Inferior parietal cortex (tissue), 1 donor: Measurements from ENCODE around the gene KAT2A.
A peak's percentile ranks its signal among the peaks of the same experiment; 100 is the strongest.
"Not testable (repeated sequence)": the region's sequence is repeated elsewhere in the genome, so short reads cannot be mapped to it uniquely, and the experiment has no call there.

ENCODE experiments used
- DNase-seq: peaks from one replicate; pipeline ENCODE4 v3.0.0-alpha.2; 2016; ENCODE audit errors: extremely low spot score

KAT2A gene

DNA sequence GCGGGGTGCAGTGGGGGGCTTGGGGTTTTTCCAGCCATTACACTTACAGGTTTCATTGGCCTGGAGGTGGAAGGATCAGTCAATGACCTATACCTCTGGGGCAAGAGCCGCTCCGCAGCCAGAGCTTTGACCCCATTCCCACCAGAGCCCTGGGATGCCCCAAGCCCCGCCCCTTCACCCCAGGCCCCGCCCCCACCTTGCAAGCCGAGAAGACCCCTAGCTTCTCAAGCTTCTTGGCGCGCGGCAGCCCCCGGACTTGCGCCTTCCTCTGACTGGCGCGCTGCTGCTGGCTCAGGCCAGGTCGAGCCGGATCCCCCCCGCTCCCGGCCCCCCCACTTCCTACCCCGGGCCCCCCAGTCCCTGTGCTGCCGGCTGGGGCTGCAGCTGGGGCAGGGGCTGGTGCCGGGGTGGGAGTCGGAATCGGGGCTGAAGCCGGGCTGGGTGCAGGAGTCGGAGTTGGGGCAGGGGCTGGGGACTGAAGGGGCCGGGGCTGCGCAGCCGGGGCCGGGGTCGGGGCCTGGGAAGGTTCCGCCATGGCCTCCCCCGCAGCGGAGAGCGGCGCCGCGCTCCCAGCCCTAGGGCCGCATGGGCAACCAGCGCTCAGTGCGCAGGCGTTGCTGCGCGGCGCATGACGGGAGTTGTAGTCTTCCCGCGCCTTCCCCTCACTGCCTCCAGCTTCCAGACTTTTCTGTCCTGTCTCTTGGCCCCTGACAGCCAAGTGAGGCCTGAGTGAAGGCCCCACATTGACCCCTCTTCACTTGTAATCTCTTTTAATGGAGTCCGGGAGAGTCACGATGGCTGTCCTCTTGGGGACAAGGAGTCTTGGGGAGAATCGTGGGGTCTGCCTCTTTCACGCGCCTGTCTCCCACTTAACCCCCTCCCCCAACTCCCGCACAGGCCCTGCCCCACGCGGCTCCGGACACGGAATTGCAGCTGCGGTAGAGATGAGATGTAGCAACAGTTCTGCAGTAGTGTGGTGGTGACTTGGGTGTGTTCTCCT lies at the start of gene KAT2A:
Gene KAT2A (minus strand): TSS at position 598 of the 1,000 bp plus-strand sequence. CDS start 63 bp downstream, at position 535.
- DNase-seq = peak; percentile 93

DNA sequence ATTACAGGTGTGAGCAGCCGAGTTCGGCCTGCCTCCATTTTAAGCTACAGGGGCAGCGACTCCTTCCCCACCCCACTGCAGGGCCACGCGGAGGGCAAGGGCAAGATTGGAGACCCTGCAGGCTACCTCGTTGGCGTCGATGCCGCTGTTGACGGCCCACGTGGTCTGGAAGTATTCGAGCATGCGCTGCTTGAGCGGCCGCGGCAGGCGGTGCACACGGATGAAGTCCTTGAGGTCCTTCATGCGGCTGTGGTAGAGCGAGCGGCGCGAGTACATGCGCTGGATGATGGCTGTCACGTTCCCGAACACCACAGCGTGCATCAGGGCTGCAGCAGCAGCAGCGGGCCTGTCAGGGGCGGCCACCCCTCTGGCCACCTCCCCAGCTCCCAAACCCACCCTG lies 48.2 kb upstream of the KAT2A start:
- no peak for DNase-seq

- no peak for DNase-seq
Observed at GRCh38 chr17:42167807-42168206, 46.6 kb upstream of the KAT2A start.

GRCh38 chr17:42166196-42166763 lies 45.1 kb upstream of the KAT2A start:
- DNase-seq = no peak

DNA sequence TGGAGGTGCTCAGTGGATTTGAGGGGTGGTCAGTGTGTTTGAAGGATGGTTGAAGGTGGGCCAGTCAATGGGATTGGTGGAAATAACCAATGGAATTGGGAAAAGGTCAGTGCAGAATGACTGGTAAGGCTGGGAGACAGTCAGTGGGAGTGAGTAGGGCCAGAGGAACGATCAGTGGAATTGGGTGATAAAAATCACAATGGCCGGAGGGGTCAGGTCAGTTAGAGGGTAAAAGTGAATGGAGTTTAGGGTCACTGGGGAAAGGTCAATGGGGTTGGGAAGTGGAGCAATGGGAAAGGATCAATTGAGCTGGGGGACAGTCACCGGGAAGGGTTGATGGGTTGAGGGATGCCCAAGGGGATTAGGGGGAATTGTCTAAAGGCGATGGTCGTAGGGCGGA lies 44.6 kb upstream of the KAT2A start:
- DNase-seq = no peak

DNA sequence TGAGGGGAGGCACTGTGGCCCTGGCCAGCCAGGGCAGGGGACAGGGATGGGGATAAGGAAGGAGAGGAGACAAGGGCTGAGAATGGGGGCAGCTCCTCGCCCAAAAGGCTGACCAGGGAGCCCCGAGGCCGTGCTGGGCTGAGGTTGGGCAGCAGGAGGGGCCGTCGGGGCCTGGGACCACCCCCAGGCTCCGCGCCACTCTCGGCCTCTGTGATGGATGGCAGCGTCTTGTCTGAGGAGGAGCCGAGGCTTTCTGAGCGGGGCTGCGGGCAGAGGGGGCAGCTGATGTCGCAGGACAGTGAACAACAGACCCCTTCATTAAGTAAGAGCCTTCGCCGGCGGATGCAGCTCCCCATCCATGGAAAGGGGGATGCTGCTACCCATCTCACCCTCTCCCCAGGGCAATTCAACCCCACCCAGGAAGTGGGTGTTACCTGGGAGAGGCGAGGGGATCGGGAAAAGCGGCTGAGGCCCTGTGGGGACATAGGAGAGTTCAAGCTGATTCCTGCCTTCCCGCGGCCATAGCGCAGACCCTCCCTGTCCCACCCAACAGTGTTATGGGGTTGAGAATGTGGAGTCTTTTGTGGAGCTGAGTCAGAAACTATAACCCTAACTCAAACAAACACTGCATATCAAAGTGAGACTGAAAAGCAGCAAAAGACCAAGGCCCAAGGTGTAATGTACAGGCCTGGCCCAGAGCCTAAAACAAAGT lies 42.7 kb upstream of the KAT2A start:
- DNase-seq = no peak

DNA sequence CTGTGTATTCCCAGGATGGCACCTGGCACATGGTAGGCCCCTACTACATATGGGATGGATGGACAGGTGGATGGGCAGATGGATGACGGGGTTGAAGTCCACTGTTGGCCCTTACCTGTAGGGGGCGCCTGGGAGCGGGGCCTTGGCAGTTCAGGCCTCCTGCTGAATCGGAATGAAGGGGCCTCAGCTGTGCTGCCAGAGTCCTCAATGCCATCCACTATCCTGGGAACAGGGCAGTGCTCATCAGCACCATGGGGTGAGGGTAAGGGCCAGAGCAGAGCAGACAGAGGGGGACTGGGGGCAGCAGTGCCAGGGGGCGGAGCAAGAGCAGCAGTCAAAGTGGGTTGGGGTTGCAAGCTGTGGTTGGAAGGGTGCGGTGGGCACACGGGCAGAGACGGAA lies 41.9 kb upstream of the KAT2A start:
- DNase-seq = no peak

DNA sequence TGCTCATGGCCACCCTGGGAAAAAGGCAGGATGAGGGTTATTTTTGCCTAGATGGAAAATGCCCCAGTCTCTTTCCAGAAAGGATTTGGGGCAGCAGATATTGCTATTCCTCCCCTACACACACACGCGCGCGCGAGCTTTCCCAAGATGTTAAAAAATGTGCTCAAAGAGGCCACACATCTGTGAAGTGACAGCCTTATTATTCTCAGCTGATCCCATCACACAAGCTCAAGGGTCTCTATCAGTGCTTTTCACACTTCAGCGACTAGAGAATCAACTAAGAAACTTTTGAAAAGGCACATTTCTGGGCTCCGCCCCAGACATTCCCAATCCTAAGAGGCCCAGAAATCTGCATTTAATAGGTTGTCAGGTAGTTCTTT lies 39.4 kb upstream of the KAT2A start:
- DNase-seq = no peak

GRCh38 chr17:42159796-42160530 lies 38.8 kb upstream of the KAT2A start:
- DNase-seq = no peak

- DNase-seq = no peak
Observed at GRCh38 chr17:42155614-42156045, 34.5 kb upstream of the KAT2A start.

- DNase-seq = no peak
Observed at GRCh38 chr17:42153919-42154742, 33.0 kb upstream of the KAT2A start.

DNA sequence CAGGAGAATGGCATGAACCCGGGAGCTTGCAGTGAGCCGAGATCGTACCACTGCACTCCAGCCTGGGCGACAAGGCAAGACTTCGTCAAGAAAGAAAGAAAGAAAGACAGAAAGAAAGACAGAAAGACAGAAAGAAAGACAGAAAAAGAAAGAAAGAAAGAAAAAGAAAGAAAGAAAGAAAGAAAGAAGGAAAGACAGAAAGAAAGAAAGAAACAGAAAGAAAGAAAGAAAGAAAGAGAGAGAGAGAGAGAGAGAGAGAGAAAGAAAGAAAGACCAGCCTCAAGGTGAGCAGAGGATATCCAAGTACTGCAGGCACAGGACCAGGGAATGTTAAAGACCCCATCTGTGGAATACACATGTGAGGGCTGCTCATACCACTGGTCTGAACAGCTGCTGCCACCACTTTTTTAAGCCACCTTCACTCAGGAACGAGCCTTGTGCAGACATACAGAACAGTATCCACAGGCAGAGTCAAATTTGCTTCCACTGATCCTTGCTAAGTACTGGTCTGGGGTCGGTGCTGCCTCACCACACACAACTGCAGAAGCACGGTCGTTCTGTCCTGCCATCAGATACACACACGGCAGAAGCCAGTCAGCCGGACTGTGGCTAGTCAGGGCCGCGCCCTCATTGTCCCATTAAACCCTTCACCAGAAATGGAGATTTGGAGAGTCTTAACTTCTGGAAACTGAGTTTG lies 25.9 kb upstream of the KAT2A start:
- DNase-seq = no peak

DNA sequence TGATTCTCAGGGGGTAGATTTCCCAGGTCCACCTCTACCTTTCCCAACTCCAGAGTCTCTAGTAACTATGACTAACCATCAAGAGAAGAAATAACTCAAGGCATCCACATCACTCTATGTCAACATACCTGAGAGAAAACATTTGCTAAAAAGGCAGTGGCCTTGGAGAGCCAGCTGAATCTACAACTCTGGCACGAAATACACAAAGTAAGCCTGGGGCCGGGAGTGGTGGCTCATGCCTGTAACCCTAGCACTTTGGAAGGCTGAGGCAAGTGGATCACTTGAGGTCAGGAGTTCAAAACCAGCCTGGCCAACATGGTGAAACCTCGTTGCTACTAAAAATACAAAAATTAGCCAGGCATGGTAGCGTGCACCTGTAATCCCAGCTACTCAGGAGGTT lies 22.0 kb upstream of the KAT2A start:
- not testable (repeated sequence) for DNase-seq

DNA sequence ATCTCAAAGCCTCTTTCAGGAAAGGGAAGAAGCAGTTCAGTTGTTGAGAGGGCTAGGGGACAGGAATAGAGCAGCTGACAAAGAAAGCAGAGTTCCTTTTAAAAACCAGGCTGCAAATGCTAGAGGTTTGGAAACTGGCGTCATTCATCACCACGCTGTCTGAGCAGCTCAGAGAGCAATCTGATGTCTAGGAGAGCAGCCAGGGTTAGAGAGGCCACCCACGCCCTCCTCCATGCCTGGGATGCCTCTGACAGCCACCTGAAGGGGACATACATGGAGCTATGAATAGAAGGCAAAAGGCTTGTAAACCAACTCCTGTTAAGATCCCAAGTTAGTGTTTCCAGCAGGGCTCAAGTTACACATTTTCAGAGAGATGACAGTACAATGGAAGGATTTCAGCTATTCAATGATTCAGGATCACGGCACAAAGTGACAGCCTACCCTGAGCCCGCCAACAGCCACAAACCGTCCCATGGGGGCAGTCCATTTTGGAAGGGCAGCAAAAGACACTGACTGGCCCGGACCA lies 21.3 kb upstream of the KAT2A start:
- DNase-seq = no peak

DNA sequence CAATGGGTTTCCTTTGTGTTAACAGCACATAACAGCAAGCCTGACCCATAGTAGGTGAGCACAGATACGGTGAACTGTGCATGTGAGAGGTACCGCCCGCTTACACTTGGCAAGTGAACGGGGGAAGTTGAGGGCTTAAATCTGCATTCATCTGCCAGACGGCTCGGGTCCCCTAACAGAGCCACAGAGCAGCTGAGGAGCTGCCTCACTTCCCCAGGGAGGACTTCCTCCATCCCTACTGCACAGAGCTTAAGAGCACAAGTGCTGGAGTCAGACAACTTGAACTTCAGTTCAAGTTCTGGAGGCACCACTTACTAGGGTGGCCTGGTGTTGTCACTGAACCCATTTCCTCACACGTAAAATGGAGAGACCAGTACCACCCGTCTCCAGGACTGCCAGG lies 20.2 kb upstream of the KAT2A start:
- DNase-seq = no peak

GRCh38 chr17:42140690-42141089 lies 19.5 kb upstream of the KAT2A start:
- not testable (repeated sequence) for DNase-seq

DNA sequence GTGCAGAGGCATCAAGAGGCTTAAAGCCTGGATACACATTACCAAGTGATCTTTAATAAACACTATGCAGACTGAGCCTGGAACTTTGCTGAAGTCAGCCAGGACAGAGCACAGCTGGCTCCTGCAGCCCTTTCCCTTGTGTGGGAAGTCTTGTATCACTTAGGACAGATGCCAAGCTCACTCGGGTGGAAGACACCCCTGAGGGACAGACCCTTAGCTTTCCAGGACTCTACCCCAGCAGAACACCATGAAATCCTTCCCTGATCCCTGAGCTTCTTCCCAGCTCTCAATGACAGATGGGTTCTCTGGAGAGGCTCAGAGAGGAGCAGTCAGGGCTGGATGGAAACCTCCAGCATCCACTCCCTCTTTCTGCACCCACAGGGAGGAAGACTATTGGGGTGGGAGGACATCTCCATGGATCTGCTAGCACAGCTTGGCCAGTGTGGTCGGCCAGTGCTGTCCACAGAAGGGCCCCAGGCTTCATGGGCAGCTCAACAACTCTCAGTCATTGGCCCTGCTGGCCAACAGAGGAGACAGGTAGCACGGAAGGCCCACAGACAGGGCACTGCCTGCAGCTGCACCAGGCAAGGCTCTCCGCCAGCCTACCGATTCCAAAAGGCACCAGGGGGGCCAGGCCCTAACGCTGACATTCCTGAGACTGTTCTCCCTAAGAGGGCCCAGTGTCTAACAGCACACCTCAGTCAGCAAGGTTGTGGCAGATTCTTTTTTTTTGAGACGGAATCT lies 17.8 kb upstream of the KAT2A start:
- no peak for DNase-seq

- no peak for DNase-seq
Observed at GRCh38 chr17:42136654-42137051, 15.5 kb upstream of the KAT2A start.
